Ascending aorta (tissue), 2 donors: Measurements from ENCODE around the gene KRT2. TPM values are rescaled to one million over a fixed set of nuclear protein-coding genes. Genes with fewer than 3 reads are reported as not detected.

ENCODE experiments used
- DNase-seq, 2 donors: peaks; one replicate each; pipeline ENCODE4 v3.0.0-alpha.2; 2019; ENCODE audit warnings: low spot score in 2 of 2
- H3K27ac ChIP-seq, 2 donors: fragments of 200-600 bp; sonication (generic); one replicate each; pipeline ENCODE4 v1.5.1; 2016 to 2017; ENCODE audit warnings: mild to moderate bottlenecking in 1 of 2
- H3K27me3 ChIP-seq: fragments of 200-600 bp; sonication (generic); one replicate; pipeline ENCODE4 v1.5.1; 2017
- H3K36me3 ChIP-seq, 2 donors: fragments of 200-600 bp; sonication (generic); one replicate each; pipeline ENCODE4 v1.5.1; 2016
- H3K4me1 ChIP-seq, 2 donors: fragments of 200-600 bp; sonication (generic); one replicate each; pipeline ENCODE4 v1.5.1; 2016 to 2017; ENCODE audit warnings: mild to moderate bottlenecking in 1 of 2
- H3K4me3 ChIP-seq, 2 donors: fragments of 200-600 bp; sonication (generic); one replicate each; pipeline ENCODE4 v1.5.1; 2016 to 2017; ENCODE audit warnings: mild to moderate bottlenecking in 1 of 2
- H3K9me3 ChIP-seq, 2 donors: fragments of 200-600 bp; sonication (generic); one replicate each; pipeline ENCODE4 v1.5.1; 2016
- CTCF ChIP-seq, 3 experiments: fragments of 200-600 bp in 2 of 3; fragments of 450-650 bp in 1 of 3; sonication (generic) in 2 of 3; IDR thresholded peaks; one replicate each; pipeline ENCODE4 v1.5.1; 2016 to 2019; ENCODE audit warnings: antibody characterized with exemption in 3 of 3, mild to moderate bottlenecking in 1 of 3, moderate library complexity in 1 of 3
- intact Hi-C: fragments of 100-400 bp; cut with DNase I; formaldehyde crosslinking; loops from one replicate; pipeline ENCODE4 v1.15.1; 2023
- total RNA-seq: library from RNA; depleted of rRNA; stranded (reverse); fragments of >200 nt; gene quantifications from one replicate; pipeline ENCODE4 v1.1.0, GENCODE V29; 2016

The KRT2 gene
- total RNA-seq, 1 donor from 2014 or later: not detected

- DNase-seq: no peak
- Histone ChIP-seq H3K36me3 (no peaks in the 10 kb centered on the region), H3K27ac (no peak overlapping the region), H3K4me1 (no peaks in the 10 kb centered on the region), H3K27me3 (no peaks in the 10 kb centered on the region), H3K9me3 (no peaks in the 10 kb centered on the region), H3K4me3 (no peak overlapping the region)
- intact Hi-C loops: no loop called here
- no peak for TF ChIP-seq CTCF (IDR thresholded peaks at IDR 0.05)
Measured at GRCh38 chr12:52608826-52609630, 43.0 kb downstream of the KRT2 start.

- TF ChIP-seq CTCF (IDR thresholded peaks at IDR 0.05): no peak
- Histone ChIP-seq H3K4me1 (no peaks in the 10 kb centered on the region), H3K27me3 (no peaks in the 10 kb centered on the region), H3K36me3 (no peaks in the 10 kb centered on the region), H3K9me3 (no peaks in the 10 kb centered on the region), H3K27ac (no peak overlapping the region), H3K4me3 (no peak overlapping the region)
- intact Hi-C loops: no loop called here
- DNase-seq: no peak
Measured at GRCh38 chr12:52608161-52608560, 43.9 kb downstream of the KRT2 start.

GRCh38 chr12:52607314-52607713 lies 44.7 kb downstream of the KRT2 start:
- TF ChIP-seq CTCF (IDR thresholded peaks at IDR 0.05): no peak
- no peak for DNase-seq
- Histone ChIP-seq H3K27me3 (no peaks in the 10 kb centered on the region), H3K9me3 (no peaks in the 10 kb centered on the region), H3K36me3 (no peaks in the 10 kb centered on the region), H3K27ac (no peak overlapping the region), H3K4me3 (no peak overlapping the region), H3K4me1 (no peaks in the 10 kb centered on the region)
- intact Hi-C loops: no loop called here

- no peaks in the 10 kb centered on the region for H3K4me1 ChIP-seq
- H3K36me3 ChIP-seq: no peaks in the 10 kb centered on the region
- H3K4me3 ChIP-seq: no peak overlapping the region
- DNase-seq: no peak
- TF ChIP-seq CTCF (IDR thresholded peaks at IDR 0.05): no peak
- no peaks in the 10 kb centered on the region for H3K27me3 ChIP-seq
- intact Hi-C loops: no loop called here
- H3K27ac ChIP-seq: no peak overlapping the region
- no peaks in the 10 kb centered on the region for H3K9me3 ChIP-seq
Measured at GRCh38 chr12:52606581-52607218, 45.3 kb downstream of the KRT2 start.

- no peak for DNase-seq
- no peaks in the 10 kb centered on the region for H3K9me3 ChIP-seq
- no peaks in the 10 kb centered on the region for H3K4me1 ChIP-seq
- H3K36me3 ChIP-seq: no peaks in the 10 kb centered on the region
- no peak for TF ChIP-seq CTCF (IDR thresholded peaks at IDR 0.05)
- intact Hi-C loops: no loop called here
- peaks cover 2% of the 10 kb centered on the region for H3K27me3 ChIP-seq
- no peak overlapping the region for H3K27ac ChIP-seq
- H3K4me3 ChIP-seq: no peak overlapping the region
Measured at GRCh38 chr12:52606096-52606495, 45.9 kb downstream of the KRT2 start.
